MM.1S (cell line): ENCODE data around the gene SIGLEC11.

ENCODE experiments used
- DNase-seq: peaks from one replicate; pipeline ENCODE4 v3.0.0-alpha.2; 2015
- H2AFZ ChIP-seq: fragments of 300-600 bp; sonication (generic); 2 replicates; pipeline ENCODE4 v1.6.0; 2016; ENCODE audit warnings: antibody characterized with exemption, low read length
- H3F3A ChIP-seq: fragments of 300-600 bp; sonication (generic); 2 replicates; pipeline ENCODE4 v1.6.1; 2016; ENCODE audit warnings: mild to moderate bottlenecking, antibody characterized with exemption, low read length, moderate library complexity, mixed read lengths; ENCODE audit not compliant: insufficient read depth
- H3K27ac ChIP-seq: fragments of 300-600 bp; sonication (generic); 2 replicates; pipeline ENCODE4 v1.5.1; 2016; ENCODE audit warnings: mild to moderate bottlenecking, low read length
- H3K27me3 ChIP-seq: fragments of 300-600 bp; sonication (generic); replicated peaks from 2 replicates; pipeline ENCODE4 v1.6.0; 2016; ENCODE audit warnings: low read length; ENCODE audit not compliant: insufficient read depth
- H3K36me3 ChIP-seq: fragments of 300-600 bp; sonication (generic); replicated peaks from 2 replicates; pipeline ENCODE4 v1.6.1; 2016; ENCODE audit warnings: mild to moderate bottlenecking, low read length, mixed read lengths; ENCODE audit not compliant: insufficient read depth
- H3K4me1 ChIP-seq: fragments of 300-600 bp; sonication (generic); 2 replicates; pipeline ENCODE4 v1.6.1; 2016; ENCODE audit warnings: low read length, mixed read lengths
- H3K4me2 ChIP-seq: fragments of 300-600 bp; sonication (generic); 2 replicates; pipeline ENCODE4 v1.6.0; 2016; ENCODE audit warnings: low read depth, low read length
- H3K4me3 ChIP-seq: fragments of 300-600 bp; sonication (generic); 2 replicates; pipeline ENCODE4 v1.5.1; 2016; ENCODE audit warnings: low read length, mixed read lengths
- H3K79me2 ChIP-seq: fragments of 300-600 bp; sonication (generic); 2 replicates; pipeline ENCODE4 v1.6.1; 2016; ENCODE audit warnings: mixed run types, low read length, mixed read lengths
- H3K9ac ChIP-seq: fragments of 300-600 bp; sonication (generic); 2 replicates; pipeline ENCODE4 v1.6.1; 2016; ENCODE audit warnings: low read length, mixed read lengths
- H3K9me2 ChIP-seq: fragments of 300-600 bp; sonication (generic); replicated peaks from 2 replicates; pipeline ENCODE4 v1.6.1; 2016; ENCODE audit warnings: mild to moderate bottlenecking, low read length, mixed read lengths; ENCODE audit not compliant: insufficient read depth
- H3K9me3 ChIP-seq: fragments of 300-600 bp; sonication (generic); replicated peaks from 2 replicates; pipeline ENCODE4 v1.6.1; 2016; ENCODE audit warnings: mild to moderate bottlenecking, low read length, mixed read lengths; ENCODE audit not compliant: insufficient read depth
- H4K20me1 ChIP-seq: fragments of 300-600 bp; sonication (generic); 2 replicates; pipeline ENCODE4 v1.6.1; 2016; ENCODE audit warnings: mild to moderate bottlenecking, low read length, moderate library complexity, mixed read lengths; ENCODE audit not compliant: insufficient read depth
- EZH2 ChIP-seq: fragments of 300-600 bp; sonication (generic); optimal IDR thresholded peaks from 2 replicates; pipeline ENCODE3; 2017; ENCODE audit warnings: low read depth, mild to moderate bottlenecking, antibody characterized with exemption, low read length, mixed read lengths
- EZH2phosphoT487 ChIP-seq: fragments of 300-600 bp; sonication (generic); IDR thresholded peaks from 2 replicates; pipeline ENCODE4 v1.6.1; 2018; ENCODE audit warnings: antibody characterized with exemption, low read length
- TF ChIP-seq, protein P1 (sequence below): fragments of 300-600 bp; sonication (generic); IDR thresholded peaks from 2 replicates; pipeline ENCODE4 v1.5.1; 2016; ENCODE audit warnings: antibody characterized with exemption, low read length, mixed read lengths

Gene SIGLEC11

DNA sequence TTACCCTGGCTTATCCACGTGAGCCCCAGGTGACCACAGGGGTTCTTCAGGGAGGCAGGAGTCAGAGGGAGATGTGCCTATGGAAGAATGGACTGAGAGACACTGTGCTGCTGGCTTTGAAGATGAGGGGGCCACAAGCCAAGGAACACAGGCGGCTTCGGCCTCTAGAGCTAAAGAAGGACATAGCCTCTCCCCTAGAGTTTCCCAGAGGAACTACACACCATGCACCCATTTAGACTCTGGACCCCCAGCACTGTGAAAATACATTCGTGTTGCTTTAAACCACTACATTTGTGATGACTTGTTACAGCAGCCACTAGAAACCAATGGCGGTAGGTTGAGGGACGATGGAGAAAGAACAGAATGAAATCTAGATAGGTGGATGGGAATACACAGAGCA, 45.7 kb downstream of the SIGLEC11 start:
- peaks cover 87% of the 10 kb centered on the region for H3K79me2 ChIP-seq
- H3K27ac ChIP-seq, result no peak overlapping the region
- no peaks in the 10 kb centered on the region for H3K9me2 ChIP-seq
- H3K36me3 ChIP-seq, result peaks cover 6% of the 10 kb centered on the region; the same call in 1 of the 2 replicates
- no peak overlapping the region for H2AFZ ChIP-seq
- H3K4me2 ChIP-seq, result no peak overlapping the region
- H3K27me3 ChIP-seq, result no peaks in the 10 kb centered on the region
- no peak overlapping the region for H3K4me3 ChIP-seq
- TF ChIP-seq EZH2phosphoT487 (no peak), EZH2 (no peak)
- TF ChIP-seq, protein P1, sequence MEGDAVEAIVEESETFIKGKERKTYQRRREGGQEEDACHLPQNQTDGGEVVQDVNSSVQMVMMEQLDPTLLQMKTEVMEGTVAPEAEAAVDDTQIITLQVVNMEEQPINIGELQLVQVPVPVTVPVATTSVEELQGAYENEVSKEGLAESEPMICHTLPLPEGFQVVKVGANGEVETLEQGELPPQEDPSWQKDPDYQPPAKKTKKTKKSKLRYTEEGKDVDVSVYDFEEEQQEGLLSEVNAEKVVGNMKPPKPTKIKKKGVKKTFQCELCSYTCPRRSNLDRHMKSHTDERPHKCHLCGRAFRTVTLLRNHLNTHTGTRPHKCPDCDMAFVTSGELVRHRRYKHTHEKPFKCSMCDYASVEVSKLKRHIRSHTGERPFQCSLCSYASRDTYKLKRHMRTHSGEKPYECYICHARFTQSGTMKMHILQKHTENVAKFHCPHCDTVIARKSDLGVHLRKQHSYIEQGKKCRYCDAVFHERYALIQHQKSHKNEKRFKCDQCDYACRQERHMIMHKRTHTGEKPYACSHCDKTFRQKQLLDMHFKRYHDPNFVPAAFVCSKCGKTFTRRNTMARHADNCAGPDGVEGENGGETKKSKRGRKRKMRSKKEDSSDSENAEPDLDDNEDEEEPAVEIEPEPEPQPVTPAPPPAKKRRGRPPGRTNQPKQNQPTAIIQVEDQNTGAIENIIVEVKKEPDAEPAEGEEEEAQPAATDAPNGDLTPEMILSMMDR, result 0 out of 2 replicates have a peak, but pooled peaks have one; percentile 9
- DNase-seq, result no peak
- H3F3A ChIP-seq, result no peaks in the 10 kb centered on the region
- H3K4me1 ChIP-seq, result no peaks in the 10 kb centered on the region
- no peak overlapping the region for H3K9ac ChIP-seq
- H3K9me3 ChIP-seq, result no peaks in the 10 kb centered on the region
- H4K20me1 ChIP-seq, result peaks cover 9% of the 10 kb centered on the region; the same call in 1 of the 2 replicates

DNA sequence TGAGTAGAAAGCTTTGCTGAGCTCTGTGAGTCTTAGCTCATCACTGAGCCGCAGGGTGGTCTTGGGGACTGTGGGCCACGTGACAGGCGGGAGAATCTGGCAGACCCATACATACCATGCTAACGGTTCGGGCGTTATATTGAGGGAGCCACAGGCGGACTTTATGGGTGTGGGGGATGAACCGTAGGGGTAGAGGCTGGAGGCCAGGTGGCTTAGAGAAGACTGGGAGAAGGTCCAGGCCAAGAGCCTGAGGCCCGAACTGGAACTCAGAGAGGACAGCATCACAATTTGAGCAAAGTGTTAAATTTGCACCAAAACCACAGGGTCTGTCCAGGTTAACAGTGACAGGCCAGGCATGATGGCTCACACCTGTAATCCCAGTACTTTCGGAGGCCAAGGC, 47.3 kb downstream of the SIGLEC11 start:
- H3K9me3 ChIP-seq, result no peaks in the 10 kb centered on the region
- H3K27ac ChIP-seq, result no peak overlapping the region
- no peak overlapping the region for H3K4me2 ChIP-seq
- peaks cover 9% of the 10 kb centered on the region; the same call in 1 of the 2 replicates for H3K36me3 ChIP-seq
- no peak overlapping the region for H3K9ac ChIP-seq
- no peak overlapping the region for H3K4me3 ChIP-seq
- TF ChIP-seq, protein P1, result no peak
- TF ChIP-seq EZH2phosphoT487 (no peak), EZH2 (no peak)
- H3K79me2 ChIP-seq, result peaks cover 88% of the 10 kb centered on the region
- H2AFZ ChIP-seq, result no peak overlapping the region
- H3K9me2 ChIP-seq, result no peaks in the 10 kb centered on the region
- no peaks in the 10 kb centered on the region for H3K27me3 ChIP-seq
- no peaks in the 10 kb centered on the region for H3K4me1 ChIP-seq
- DNase-seq, result no peak
- peaks cover 4% of the 10 kb centered on the region; the same call in 1 of the 2 replicates for H4K20me1 ChIP-seq
- H3F3A ChIP-seq, result no peaks in the 10 kb centered on the region

DNA sequence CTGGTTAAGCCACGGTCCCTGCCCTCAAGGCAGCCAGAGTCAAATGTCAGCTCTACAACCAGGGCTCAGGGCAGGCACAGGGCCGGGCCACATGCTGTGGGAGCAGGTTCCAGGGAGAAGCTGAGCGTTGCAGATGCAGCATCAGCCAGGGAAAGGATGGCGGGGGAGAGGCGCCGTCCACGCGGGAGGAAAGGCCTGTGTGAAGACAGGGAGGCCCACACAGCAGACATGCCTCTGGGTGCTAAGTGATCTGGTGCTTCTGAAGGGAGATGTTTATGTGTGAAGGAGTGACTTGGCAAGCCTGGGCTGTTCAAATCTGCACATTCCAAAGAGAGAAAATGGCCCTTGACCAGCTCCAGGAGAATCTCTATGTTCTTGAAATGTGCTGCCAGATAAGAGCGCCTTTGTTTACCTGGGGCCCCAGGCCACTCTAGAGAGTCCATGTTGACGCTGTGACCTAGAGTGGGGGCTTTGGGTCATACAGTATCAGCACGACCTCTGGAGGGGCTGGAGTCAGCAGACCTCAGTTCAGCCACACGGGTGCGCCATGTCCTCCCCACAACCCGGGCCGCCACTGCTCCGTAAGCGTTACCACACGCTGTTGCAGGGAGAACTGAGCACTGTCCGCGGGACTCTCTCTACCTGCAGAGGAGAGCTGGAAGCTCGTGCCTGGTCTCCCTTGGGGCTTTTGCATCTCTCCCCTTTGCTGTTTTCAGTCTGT, 47.8 kb downstream of the SIGLEC11 start:
- no peak for DNase-seq
- H3K9me2 ChIP-seq, result no peaks in the 10 kb centered on the region
- H2AFZ ChIP-seq, result no peak overlapping the region
- no peak overlapping the region for H3K9ac ChIP-seq
- peaks cover 89% of the 10 kb centered on the region for H3K79me2 ChIP-seq
- H3K27ac ChIP-seq, result no peak overlapping the region
- no peaks in the 10 kb centered on the region for H3F3A ChIP-seq
- H3K27me3 ChIP-seq, result no peaks in the 10 kb centered on the region
- no peak for TF ChIP-seq EZH2phosphoT487
- no peak for TF ChIP-seq EZH2
- TF ChIP-seq, protein P1, result no peak
- no peaks in the 10 kb centered on the region for H3K4me1 ChIP-seq
- H3K4me3 ChIP-seq, result no peak overlapping the region
- peaks cover 8% of the 10 kb centered on the region; the same call in 1 of the 2 replicates for H4K20me1 ChIP-seq
- no peaks in the 10 kb centered on the region for H3K9me3 ChIP-seq
- no peak overlapping the region for H3K4me2 ChIP-seq
- peaks cover 15% of the 10 kb centered on the region; the same call in 1 of the 2 replicates for H3K36me3 ChIP-seq
